ENCODE data around the gene MBOAT2.

Gene MBOAT2

GRCh38 chr2:8929128-8929527 lies 74.4 kb downstream of the MBOAT2 start:
- DNase-seq, result no peak
- Histone ChIP-seq H3K4ac (ENCODE audit: low read depth, low read length) (no peak overlapping the region), H3K79me2 (ENCODE audit: control insufficient read depth, insufficient read depth, low read length) (no peaks in the 10 kb centered on the region), H2BK120ac (ENCODE audit: low read depth, low read length) (no peak overlapping the region), H3K56ac (ENCODE audit: low read length) (no peak overlapping the region), H3K4me1 (ENCODE audit: control insufficient read depth, low read depth, low read length) (peaks cover 1% of the 10 kb centered on the region), H3K27ac (ENCODE audit: low read depth, low read length) (no peak overlapping the region), H2BK15ac (replicated peaks; ENCODE audit: low read depth) (no peak overlapping the region), H3K18ac (ENCODE audit: low read length) (no peak overlapping the region), H2AK5ac (ENCODE audit: low read length) (no peak overlapping the region), H3K36me3 (ENCODE audit: control insufficient read depth, insufficient read depth, low read length) (no peaks in the 10 kb centered on the region), H2BK5ac (ENCODE audit: low read length) (no peak overlapping the region), H4K8ac (ENCODE audit: low read depth, low read length) (no peak overlapping the region), H3K4me2 (ENCODE audit: low read length) (no peak overlapping the region), H3K27me3 (ENCODE audit: insufficient read depth, low read length, poor library complexity) (no peaks in the 10 kb centered on the region), H3K4me3 (ENCODE audit: low read length) (no peak overlapping the region), H3K79me1 (ENCODE audit: low read length) (peaks cover 1% of the 10 kb centered on the region), H4K5ac (ENCODE audit: low read length) (no peak overlapping the region), H3K23ac (ENCODE audit: low read length) (no peak overlapping the region), H3K9ac (ENCODE audit: low read length) (no peak overlapping the region)
- WGBS (ENCODE audit: extremely low coverage, insufficient coverage, low lambda C conversion rate), result no CpG with 5 or more reads among the region's 3 CpGs

- DNase-seq, result peak; percentile 71
- WGBS (ENCODE audit: extremely low coverage, insufficient coverage, low lambda C conversion rate), result no CpG with 5 or more reads among the region's 17 CpGs
Measured at GRCh38 chr2:8927510-8928455, 75.7 kb downstream of the MBOAT2 start.

DNA sequence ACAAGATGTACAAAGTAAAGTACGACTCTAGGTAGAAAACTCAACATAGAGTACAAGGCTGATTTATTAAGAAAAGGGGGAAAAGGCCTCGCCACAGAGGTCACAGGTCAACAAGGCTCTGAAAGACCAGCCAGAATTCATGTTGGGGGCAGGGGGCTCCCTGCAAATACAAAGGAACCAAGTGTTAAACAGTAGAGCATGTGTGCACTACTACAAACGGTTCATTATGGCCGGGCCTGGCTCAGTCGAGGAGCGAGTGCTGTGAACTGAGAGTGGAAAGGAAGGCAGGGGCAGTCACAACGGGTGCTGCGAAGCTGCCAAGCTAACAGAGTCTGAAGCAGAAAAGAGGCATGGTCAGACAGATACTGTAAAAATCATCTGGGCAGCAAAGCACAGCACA lies 77.1 kb downstream of the MBOAT2 start:
- Histone ChIP-seq H3K79me1 (ENCODE audit: low read length) (peaks cover 1% of the 10 kb centered on the region), H3K23ac (ENCODE audit: low read length) (no peak overlapping the region), H3K18ac (ENCODE audit: low read length) (no peak overlapping the region), H3K4me1 (ENCODE audit: control insufficient read depth, low read depth, low read length) (peaks cover 1% of the 10 kb centered on the region), H3K79me2 (ENCODE audit: control insufficient read depth, insufficient read depth, low read length) (no peaks in the 10 kb centered on the region), H4K5ac (ENCODE audit: low read length) (no peak overlapping the region), H2BK5ac (ENCODE audit: low read length) (no peak overlapping the region), H3K9ac (ENCODE audit: low read length) (no peak overlapping the region), H3K4me2 (ENCODE audit: low read length) (no peak overlapping the region), H4K8ac (ENCODE audit: low read depth, low read length) (no peak overlapping the region), H3K27ac (ENCODE audit: low read depth, low read length) (no peak overlapping the region), H3K36me3 (ENCODE audit: control insufficient read depth, insufficient read depth, low read length) (no peaks in the 10 kb centered on the region), H2AK5ac (ENCODE audit: low read length) (no peak overlapping the region), H3K56ac (ENCODE audit: low read length) (no peak overlapping the region), H3K27me3 (ENCODE audit: insufficient read depth, low read length, poor library complexity) (no peaks in the 10 kb centered on the region), H3K4me3 (ENCODE audit: low read length) (no peak overlapping the region), H2BK120ac (ENCODE audit: low read depth, low read length) (no peak overlapping the region), H2BK15ac (replicated peaks; ENCODE audit: low read depth) (no peak overlapping the region), H3K4ac (ENCODE audit: low read depth, low read length) (no peak overlapping the region)
- no peak for DNase-seq
- WGBS (ENCODE audit: extremely low coverage, insufficient coverage, low lambda C conversion rate), result no CpG with 5 or more reads among the region's 8 CpGs

More at GRCh38 chr2:8927510-8928455, 75.7 kb downstream of the MBOAT2 start:
- H3K23ac ChIP-seq (ENCODE audit: low read length), result no peak overlapping the region
- H3K4me2 ChIP-seq (ENCODE audit: low read length), result no peak overlapping the region
- H3K18ac ChIP-seq (ENCODE audit: low read length), result no peak overlapping the region
- H4K8ac ChIP-seq (ENCODE audit: low read depth, low read length), result no peak overlapping the region
- H3K4ac ChIP-seq (ENCODE audit: low read depth, low read length), result no peak overlapping the region
- H2BK120ac ChIP-seq (ENCODE audit: low read depth, low read length), result no peak overlapping the region
- H3K56ac ChIP-seq (ENCODE audit: low read length), result no peak overlapping the region
- H3K4me1 ChIP-seq (ENCODE audit: control insufficient read depth, low read depth, low read length), result peaks cover 1% of the 10 kb centered on the region
- H3K4me3 ChIP-seq (ENCODE audit: low read length), result no peak overlapping the region
- H2BK5ac ChIP-seq (ENCODE audit: low read length), result no peak overlapping the region
- H3K36me3 ChIP-seq (ENCODE audit: control insufficient read depth, insufficient read depth, low read length), result no peaks in the 10 kb centered on the region
- peaks cover 1% of the 10 kb centered on the region for H3K79me1 ChIP-seq (ENCODE audit: low read length)
- H2AK5ac ChIP-seq (ENCODE audit: low read length), result no peak overlapping the region
- no peak overlapping the region for H4K5ac ChIP-seq (ENCODE audit: low read length)
- H3K27ac ChIP-seq (ENCODE audit: low read depth, low read length), result no peak overlapping the region
- no peak overlapping the region for H3K9ac ChIP-seq (ENCODE audit: low read length)
- H2BK15ac ChIP-seq (replicated peaks; ENCODE audit: low read depth), result no peak overlapping the region
- no peaks in the 10 kb centered on the region for H3K79me2 ChIP-seq (ENCODE audit: control insufficient read depth, insufficient read depth, low read length)
- H3K27me3 ChIP-seq (ENCODE audit: insufficient read depth, low read length, poor library complexity), result no peaks in the 10 kb centered on the region

DNA sequence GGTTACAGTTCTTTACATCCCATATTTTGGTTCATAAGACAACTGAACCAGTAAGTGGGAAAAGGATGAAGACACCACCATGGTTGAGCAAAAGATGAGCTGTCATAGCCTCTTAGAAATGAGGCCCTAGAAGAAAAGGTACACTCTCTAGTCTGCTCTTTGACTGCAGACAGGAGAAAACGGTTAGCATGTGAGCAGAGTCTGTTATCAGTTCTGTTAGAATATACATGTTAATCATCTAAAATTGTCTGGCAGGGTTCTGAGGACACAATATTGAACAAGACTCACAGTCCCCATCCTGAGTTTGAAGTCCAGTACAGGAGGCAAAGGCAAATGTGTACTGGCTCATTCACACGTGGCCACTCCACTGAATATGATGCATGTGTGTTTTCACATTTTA lies 78.1 kb downstream of the MBOAT2 start:
- WGBS (ENCODE audit: extremely low coverage, insufficient coverage, low lambda C conversion rate), result no CpG with 5 or more reads among the region's 2 CpGs
- Histone ChIP-seq H4K5ac (ENCODE audit: low read length) (no peak overlapping the region), H2BK15ac (replicated peaks; ENCODE audit: low read depth) (no peak overlapping the region), H2AK5ac (ENCODE audit: low read length) (no peak overlapping the region), H4K8ac (ENCODE audit: low read depth, low read length) (no peak overlapping the region), H3K27me3 (ENCODE audit: insufficient read depth, low read length, poor library complexity) (no peaks in the 10 kb centered on the region), H2BK120ac (ENCODE audit: low read depth, low read length) (no peak overlapping the region), H3K79me2 (ENCODE audit: control insufficient read depth, insufficient read depth, low read length) (no peaks in the 10 kb centered on the region), H3K56ac (ENCODE audit: low read length) (no peak overlapping the region), H3K4ac (ENCODE audit: low read depth, low read length) (no peak overlapping the region), H3K23ac (ENCODE audit: low read length) (no peak overlapping the region), H3K36me3 (ENCODE audit: control insufficient read depth, insufficient read depth, low read length) (no peaks in the 10 kb centered on the region), H3K4me3 (ENCODE audit: low read length) (no peak overlapping the region), H3K4me1 (ENCODE audit: control insufficient read depth, low read depth, low read length) (peaks cover 1% of the 10 kb centered on the region), H3K9ac (ENCODE audit: low read length) (no peak overlapping the region), H3K79me1 (ENCODE audit: low read length) (peaks cover 1% of the 10 kb centered on the region), H3K4me2 (ENCODE audit: low read length) (no peak overlapping the region), H3K27ac (ENCODE audit: low read depth, low read length) (no peak overlapping the region), H3K18ac (ENCODE audit: low read length) (no peak overlapping the region), H2BK5ac (ENCODE audit: low read length) (no peak overlapping the region)
- DNase-seq, result no peak

GRCh38 chr2:8923183-8923582 lies 80.3 kb downstream of the MBOAT2 start:
- H3K56ac ChIP-seq (ENCODE audit: low read length), result no peak overlapping the region
- peaks cover 1% of the 10 kb centered on the region for H3K79me1 ChIP-seq (ENCODE audit: low read length)
- no peak overlapping the region for H3K18ac ChIP-seq (ENCODE audit: low read length)
- no peak overlapping the region for H3K4me2 ChIP-seq (ENCODE audit: low read length)
- H3K4ac ChIP-seq (ENCODE audit: low read depth, low read length), result no peak overlapping the region
- H2BK15ac ChIP-seq (replicated peaks; ENCODE audit: low read depth), result no peak overlapping the region
- no peak overlapping the region for H2BK5ac ChIP-seq (ENCODE audit: low read length)
- H4K5ac ChIP-seq (ENCODE audit: low read length), result no peak overlapping the region
- no peaks in the 10 kb centered on the region for H3K79me2 ChIP-seq (ENCODE audit: control insufficient read depth, insufficient read depth, low read length)
- H3K36me3 ChIP-seq (ENCODE audit: control insufficient read depth, insufficient read depth, low read length), result no peaks in the 10 kb centered on the region
- H3K27ac ChIP-seq (ENCODE audit: low read depth, low read length), result no peak overlapping the region
- no peak for DNase-seq
- peaks cover 1% of the 10 kb centered on the region for H3K4me1 ChIP-seq (ENCODE audit: control insufficient read depth, low read depth, low read length)
- H4K8ac ChIP-seq (ENCODE audit: low read depth, low read length), result no peak overlapping the region
- H3K4me3 ChIP-seq (ENCODE audit: low read length), result no peak overlapping the region
- H2BK120ac ChIP-seq (ENCODE audit: low read depth, low read length), result no peak overlapping the region
- H3K23ac ChIP-seq (ENCODE audit: low read length), result no peak overlapping the region
- H3K27me3 ChIP-seq (ENCODE audit: insufficient read depth, low read length, poor library complexity), result no peaks in the 10 kb centered on the region
- no CpG with 5 or more reads among the region's 1 CpG for WGBS (ENCODE audit: extremely low coverage, insufficient coverage, low lambda C conversion rate)
- no peak overlapping the region for H2AK5ac ChIP-seq (ENCODE audit: low read length)
- H3K9ac ChIP-seq (ENCODE audit: low read length), result no peak overlapping the region

Data from mesendoderm (in vitro differentiated cells).